GM18858 (cell line): ENCODE measurements around the gene ARPC1A.
A peak's percentile ranks its signal among the peaks of the same experiment; 100 is the strongest.
"Not testable (repeated sequence)": the region's sequence is repeated elsewhere in the genome, so short reads cannot be mapped to it uniquely, and the experiment has no call there.

Source experiments
- ATAC-seq: cut with Tn5 transposase; IDR thresholded peaks from one replicate; pipeline ENCODE4 v1.9.1; 2021; ENCODE audit not compliant: unreplicated experiment

ARPC1A gene

DNA sequence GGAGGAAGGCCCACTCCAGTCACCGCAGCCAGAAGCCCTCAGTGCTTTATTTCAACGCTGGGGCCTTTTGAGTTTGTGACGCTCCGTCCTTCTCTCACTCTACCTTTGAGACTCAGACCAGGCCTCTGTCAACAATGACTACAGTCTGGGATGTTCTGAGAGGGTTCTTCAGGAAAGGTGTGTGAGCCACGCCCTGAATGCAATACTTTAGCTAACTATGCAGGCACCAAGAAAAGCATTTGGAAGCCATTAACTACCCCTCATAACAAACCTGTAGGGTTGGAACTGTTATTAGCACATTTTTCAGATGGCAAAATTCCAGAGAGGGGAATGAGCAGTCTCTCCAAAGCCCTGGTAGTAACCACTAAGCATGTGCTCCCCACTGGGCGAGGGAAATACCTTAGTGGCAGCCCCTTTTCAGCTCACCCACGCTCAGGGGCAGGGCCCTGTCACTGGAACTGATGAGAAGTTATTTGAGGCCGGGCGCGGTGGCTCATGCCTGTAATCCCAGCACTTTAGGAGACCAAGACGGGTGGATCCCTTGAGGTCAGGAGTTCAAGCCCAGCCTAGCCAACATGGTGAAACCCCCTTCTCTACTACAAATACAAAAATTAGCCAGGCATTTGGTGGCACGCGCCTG lies 43.2 kb downstream of the ARPC1A start:
- no peak for ATAC-seq

DNA sequence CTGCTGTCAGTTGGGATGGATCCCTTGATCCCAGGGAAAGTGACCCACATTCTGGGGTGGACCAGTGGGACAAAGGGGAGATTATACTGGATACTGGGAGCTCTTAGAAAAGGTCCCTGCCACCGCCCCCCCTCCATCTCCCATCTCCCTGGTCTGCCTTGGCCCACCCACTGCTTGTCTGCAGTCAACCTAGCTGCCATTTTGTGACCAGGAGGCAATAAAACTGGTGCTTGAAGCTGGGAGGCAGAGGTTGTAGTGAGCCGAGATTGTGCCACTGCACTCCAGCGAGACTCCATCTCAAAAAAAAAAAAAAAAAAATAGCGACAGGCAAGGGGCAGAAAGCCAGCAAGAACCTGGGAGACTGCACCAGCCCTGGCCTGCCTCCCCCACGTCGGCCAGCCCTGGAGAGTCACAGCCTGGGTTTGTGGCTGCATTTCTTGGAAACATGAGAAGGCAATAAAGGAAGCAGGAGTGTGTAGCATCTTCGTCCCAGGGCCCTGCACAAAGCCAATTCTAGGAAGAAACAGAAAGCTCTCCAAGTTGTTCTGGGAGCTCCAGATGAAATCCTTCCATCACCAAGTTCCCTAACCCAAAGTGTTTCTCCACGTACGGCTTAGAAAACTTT lies 44.2 kb downstream of the ARPC1A start:
- no peak for ATAC-seq

DNA sequence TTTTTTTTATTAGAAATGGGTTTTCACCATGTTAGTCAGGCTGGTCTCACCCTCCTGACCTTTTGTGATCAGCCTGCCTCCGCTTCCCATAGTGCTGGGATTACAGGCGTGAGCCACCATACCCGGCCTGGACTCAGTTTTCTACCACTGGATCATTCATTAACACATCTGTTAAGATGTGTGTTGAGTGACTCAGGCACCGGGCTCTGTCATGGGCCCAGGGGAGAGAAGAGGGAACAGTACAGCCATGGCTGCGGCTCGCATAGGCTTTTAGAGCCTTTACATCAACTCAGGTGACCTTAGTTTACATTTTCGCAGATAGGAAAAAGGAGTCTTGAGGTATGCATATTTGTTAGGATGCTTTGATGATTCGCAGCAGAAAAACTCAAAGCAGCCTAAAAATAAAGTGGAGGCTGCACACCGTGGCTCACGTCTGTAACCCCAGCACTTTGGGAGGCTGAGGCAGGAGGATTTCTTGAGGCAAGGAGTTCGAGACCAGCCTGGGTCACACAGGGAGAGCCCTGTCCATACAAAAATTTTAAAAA lies 45.8 kb downstream of the ARPC1A start:
- ATAC-seq: no peak

DNA sequence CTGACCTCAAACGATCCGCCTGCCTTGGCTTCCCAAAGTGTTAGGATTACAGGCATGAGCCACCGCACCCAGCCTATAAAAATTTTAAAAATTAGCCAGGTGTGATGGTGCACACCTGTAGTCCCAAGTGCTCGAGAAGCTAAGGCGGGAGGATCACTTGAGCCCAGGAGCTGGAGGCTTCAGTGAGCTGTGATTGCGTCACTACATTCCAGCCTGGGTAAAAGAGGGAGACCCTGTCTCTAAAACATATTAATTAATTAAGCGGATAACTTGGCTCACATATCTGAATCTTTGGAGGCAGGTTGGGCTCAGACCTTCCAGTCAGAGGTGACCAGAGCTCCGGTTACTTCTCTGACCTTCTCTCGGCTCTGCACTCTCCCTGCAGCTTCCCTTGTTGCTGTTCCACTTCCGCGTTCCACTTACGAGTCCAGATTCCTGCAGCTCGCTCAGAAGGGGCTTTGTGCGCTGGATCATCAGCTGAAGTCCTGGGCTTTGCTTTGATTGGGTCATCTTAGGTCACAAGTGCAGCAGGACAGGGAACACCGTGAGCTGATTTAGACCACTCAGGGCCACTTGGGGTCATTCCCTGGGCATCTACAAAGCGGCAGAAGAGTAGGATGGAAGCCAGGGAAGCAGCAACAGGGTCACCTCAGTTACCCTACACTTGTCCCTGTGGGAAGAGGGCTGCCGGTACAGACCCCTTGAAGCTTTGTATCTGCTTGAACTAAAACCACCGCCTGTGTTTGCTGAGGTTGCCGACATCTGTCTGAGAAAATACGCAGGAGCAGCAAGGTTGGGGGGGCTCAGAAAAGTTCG lies 46.8 kb downstream of the ARPC1A start:
- no peak for ATAC-seq

DNA sequence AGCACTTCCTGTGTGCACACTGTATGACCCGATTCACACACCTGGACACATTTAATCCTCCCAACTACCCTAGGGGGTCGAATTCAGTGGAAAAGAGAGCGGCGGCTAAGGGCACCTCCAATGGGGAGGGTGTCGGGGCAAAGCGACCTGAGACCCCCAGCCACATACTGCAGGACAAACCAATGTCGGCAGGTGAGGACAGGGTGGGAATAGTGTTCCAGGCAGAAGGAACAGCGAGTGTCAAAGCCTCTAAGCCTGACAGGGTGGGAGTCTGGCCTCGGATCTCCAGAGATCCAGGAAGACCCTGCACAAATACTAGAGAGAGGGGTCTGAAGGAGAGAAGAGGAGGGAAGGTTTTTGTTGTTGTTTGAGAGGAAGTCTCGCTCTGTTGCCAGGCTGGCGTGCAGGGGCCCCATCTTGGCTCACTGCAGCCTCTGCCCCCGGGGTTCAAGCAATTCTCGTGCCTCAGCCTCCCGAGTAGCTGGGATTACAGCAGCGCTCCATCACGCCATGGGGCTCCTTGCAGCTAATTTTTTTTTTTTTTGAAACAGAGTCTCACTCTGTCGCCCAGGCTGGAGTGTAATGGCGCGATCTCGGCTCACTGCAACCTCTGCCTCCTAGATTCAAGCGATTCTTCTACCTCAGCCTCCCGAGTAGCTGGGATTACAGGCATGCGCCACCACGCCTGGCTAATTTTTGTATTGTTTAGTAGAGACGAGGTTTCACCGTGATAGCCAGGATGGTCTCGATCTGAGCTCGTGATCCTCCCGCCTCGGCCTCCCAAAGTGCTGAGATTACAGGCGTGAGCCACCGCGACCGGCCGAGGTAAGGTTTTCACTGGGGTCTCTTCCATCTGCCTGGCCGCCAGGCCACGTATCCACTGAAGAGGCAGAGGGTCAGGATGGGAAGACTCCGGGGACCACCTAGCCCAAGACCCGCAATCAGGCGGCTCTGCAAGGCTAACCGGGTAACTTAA lies 47.7 kb downstream of the ARPC1A start:
- no peak for ATAC-seq

DNA sequence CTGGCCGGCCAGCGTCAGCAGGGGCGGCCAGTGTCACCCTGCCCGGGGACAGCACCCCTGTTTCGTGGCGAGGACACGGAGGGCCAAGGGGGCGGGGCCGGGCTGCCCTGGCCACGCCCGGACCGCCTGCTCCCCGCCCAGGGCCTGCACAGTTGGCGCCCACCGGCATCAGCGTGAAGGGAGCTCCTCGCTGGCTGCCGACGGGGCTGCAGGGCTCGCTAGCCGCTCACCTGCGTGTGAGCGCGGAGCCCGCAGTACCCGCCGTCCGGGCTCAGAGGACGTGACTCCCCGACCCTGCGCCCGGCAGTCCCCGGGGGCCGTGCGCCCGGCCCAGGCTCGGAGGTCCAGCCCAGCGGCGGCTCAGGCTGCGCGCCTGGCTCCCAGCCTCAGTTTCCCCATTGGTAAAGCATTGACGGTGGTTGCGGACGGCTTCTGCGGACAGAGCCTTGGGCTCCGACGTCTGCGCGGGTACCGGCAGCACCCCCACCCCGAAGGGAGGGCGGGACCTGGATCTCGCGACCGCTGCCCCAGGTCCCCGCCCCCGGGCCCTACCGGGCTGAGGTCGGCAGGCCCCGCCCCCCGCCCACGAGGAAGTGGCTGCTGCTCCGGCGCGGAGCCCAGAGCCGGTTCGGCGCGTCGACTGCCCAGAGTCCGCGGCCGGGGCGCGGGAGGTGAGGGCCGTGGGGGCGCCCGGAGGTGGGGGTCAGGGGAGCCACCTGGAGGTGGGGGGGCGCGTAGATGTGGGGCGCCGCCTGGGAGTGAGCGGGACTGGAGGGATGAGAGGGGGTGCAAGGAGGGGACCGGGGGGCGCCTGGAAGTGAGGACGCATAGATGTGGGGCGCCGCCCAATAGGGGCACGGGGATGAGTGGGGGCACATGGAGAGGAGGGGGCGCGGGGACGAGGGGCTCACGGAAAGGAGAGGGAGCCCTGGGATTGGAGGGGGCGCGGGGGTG lies 48.7 kb downstream of the ARPC1A start, which contains the start of gene ARPC1B:
ARPC1B (plus strand) TSS at position 620 of the 954 bp plus-strand sequence. CDS start 10,985 bp downstream, outside the sequence.
- peak; percentile 37 for ATAC-seq

DNA sequence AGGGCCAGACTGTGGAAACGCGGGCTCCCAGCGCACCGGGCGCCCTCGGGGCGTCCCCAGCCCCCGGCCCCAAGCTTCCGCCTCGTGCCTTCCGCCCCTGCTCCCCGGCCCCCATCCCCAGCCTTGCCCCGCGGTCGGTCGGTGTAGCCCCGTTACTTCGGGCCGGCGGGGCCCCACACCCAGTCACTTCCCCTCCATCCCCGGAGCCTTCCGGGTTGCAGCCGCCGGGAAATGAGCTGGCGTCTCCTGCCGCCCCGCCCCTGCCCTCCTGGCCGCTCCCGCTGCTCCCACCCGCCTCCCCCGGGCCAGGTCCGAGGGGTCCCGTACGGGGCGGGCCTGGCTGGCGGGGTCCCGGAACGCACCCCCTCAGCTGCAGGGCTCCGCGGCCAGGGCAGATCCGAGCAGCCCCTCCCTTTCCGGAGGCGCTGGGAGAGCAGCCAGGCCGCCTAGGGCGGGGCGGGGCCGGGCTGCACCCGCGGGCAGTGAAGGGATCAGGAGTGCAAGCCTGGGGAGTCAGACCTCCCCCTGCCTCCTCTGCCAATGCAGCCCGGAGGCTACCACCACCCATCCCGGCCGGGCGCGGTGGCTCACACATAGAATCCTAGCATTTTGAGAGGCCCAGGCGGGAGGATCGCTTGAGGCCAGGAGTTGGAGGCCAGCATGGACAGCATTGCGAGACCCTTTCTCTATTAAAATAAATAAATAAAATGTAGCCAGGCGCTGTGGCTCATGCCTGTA lies 49.5 kb downstream of the ARPC1A start:
- peak; percentile 27 for ATAC-seq

DNA sequence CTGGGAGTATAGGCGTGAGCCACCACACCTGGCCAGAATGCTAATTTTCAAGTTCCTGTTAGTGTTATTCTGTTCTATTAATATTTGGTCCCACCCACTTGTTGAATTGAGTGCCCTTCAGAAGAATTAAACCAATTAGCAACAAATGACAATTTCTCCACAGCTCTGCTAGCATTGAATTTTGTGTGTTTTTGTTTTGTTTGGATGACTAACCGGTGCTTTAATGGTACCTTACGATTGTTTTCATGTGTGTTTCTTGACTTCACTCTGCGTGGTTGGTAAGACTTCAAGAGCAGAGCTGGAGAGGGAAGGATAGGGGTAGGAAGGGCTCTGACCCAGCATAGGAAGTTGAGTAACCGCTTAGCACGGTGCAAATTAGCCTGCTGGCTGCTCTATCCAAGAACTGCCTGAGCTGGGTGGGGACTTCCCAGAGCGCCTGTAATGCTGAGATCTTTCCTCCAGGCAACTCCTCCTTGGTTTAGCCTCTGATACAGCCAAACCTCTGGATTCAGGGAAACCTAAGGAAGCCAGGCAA lies 53.4 kb downstream of the ARPC1A start:
- ATAC-seq: no peak

DNA sequence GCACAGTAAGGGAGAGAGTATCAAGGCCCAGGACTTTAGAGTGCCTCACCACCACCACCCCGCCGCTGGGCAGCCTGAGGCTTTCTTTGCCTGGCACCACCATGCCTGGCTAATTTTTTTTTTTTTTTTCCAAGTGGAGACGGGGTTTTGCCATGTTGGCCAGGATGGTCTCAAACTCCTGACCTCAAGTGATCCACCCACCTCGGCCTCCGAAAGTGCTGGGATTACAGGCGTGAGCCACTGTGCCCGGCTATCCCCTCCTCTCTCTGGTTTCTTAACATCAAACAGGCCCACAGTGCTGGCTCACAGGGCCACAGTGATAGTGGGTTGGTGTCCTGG lies 54.0 kb downstream of the ARPC1A start:
- ATAC-seq: not testable (repeated sequence)

DNA sequence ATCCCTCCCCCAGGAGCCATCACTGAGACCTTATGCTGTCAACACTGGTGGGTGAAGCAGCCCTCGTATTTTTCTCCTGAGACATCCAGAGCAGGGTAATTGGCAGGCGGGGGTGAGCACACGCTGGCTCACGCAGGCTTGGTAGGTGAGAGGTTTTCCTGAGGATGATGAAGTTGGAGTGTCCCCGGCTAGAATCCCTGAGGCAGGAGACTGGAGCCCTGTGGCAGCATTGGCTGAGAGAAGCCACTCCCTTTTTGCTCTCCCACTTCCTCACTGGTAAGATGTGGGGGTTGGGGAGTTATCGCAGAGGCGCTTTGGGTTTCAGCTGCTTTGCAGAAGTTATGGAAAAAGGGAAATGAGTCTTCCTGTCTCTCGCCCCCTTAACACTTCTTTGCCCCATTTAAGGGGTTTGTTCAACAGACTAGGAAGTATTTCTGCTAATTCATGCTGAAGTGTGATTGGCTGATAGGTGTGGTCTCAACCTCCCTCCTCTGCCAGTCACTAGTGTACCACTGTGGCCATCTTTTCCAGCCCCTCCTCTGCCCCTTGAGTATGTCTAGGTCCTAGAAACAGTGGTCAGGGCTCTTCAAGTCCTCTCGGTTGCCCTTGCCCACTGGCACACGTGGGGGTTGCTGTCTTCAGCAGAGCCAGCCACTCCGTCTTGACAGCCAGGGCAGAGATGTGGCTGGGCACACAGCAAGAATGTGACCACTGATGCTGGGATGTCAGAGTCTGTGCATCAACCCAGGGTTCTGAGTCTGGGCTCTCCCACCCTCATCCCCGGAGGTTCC lies 54.5 kb downstream of the ARPC1A start:
- ATAC-seq: peak; percentile 37

DNA sequence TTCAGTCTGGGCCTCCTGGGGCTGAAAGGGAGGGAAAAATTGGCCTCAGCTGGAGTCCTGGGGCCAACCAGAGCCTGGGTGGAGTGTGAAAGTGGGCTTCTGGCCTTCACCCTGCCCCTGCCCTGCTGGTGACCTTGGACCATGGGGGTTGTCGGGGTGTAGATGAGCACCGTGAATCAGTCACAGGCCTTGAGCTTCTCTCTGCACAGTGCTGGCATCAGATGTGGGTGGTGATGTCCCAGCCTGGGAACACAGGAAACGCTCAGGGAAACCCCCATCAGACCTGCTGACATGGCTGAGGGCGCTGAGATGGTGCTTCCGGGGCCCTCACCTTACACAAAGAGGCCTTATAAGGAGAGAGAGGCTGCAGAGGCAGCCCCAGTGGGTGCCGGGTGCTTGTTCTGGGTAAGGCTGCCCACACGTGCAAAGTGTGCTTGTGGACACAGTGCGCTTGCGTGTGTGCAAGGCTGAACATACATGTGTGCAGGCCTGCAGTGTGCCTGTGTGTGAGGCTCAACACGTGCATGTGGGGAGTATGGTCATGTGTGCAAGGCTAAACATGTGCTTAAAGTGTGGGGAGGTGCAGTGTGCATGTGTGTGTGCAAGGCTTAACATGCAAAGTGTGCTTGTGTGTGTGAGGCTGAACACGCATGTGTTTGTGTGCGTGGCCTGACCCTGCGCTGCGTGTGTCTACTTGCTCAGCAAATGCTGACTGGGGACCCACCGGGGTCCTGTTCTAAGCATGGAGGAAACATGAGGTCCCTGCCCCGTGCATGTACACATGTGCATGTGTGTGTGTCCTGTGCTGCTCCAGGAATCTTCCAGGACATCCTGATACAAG lies 55.3 kb downstream of the ARPC1A start:
- peak; percentile 74 for ATAC-seq

DNA sequence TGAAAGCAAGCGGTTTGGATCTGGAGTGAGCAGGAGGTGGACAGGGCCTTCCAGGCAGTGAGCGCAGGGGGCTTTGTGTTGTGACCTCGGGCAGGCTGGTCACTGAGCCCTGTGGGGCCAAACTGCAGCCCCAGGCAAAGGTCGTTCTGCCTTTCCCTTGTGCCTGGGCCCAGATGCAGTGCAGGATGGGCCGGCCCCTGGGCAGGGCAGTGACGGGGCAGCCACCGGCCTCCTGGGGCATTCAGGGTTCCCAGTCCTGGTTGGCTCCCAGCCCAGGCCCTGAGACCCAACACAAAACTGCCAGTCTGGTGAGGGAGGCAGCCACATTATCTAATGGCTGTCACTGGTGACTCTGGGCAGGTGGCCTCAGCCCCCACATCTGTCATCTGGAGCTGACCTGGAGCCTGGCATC lies 56.0 kb downstream of the ARPC1A start:
- no peak for ATAC-seq

DNA sequence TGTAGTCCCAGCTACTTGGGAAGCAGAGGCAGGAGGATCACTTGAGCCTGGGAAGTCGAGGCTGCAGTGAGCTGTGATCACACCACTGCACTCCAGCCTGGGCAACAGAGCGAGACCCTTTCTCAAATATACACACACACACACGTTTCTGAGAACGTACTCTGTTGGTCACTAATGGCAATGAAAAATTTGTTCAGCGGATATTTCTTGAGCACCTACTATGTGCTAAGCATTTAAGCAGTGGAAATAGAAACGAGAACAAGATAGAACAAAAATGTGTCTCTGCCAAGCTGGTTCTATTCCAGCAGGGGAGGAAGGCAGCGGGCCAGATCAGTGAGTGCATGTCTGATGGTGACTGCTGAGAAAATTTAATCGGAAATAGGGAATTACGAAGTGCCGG lies 57.5 kb downstream of the ARPC1A start:
- no peak for ATAC-seq

DNA sequence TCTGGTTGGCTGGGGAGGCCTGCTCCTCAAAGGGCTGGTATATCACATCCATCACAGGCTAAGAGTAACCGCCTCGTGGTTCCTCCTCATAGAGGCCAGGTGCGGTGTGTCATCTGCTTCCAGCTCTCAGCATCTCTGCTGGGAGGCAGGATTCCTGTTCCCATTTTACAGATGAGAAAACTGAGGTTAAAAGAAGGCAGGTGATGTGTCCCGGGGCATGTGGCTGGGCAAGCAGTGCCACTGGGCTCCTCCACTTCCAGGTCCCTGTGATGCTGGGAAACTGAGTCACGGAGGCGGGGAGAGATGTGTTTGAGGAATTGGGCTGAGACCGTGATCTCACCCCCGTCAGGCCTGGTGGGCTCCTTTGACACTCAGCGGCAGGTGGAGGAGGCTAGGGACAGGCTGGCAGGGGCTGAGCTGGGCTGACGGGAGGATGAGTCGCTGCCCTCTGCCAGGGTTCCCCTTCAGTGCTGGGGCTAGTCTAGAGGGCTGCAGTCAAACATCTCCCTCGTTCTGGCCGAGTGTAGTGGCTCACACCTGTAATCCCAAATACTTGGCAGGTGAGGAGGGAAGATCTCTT lies 58.2 kb downstream of the ARPC1A start:
- no peak for ATAC-seq

DNA sequence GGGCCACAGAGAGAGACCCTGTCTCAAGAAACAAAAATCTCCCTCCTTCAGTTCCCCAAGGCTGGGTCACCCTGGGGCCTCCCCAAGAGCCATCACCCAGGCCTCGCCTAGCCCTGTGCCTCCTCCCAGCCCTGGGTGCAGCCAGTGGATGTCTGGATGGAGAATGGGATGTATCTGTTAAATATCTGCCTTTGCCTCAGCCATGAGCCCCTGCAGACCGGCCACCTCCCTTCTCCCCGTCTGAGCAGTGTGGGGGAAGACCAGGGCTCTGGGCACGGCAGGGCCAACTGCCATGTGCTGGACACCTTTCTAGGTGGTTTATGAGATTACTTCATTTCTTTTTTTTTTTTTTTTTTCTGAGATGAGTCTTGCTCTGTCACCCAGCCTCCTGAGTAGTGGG lies 58.8 kb downstream of the ARPC1A start:
- ATAC-seq: no peak

DNA sequence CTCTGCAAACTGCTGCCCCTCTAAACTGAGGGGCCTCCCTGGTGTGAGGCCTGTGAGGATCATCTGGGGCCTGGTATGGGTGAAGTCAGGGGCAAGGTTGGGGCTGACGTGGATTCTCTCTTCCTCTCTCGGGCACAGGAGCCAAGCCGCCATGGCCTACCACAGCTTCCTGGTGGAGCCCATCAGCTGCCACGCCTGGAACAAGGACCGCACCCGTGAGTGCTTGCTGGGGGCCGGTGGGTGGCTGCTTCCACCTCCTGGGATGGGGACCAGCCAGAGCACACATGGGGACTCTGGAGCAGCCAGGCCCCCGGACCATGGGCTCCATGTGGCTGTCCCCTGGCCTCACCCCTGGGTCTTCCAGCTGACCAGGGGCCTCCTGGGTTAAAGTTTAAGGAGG lies 59.9 kb downstream of the ARPC1A start:
- ATAC-seq: no peak
